Stimulated activated CD8-positive, alpha-beta memory T cell treated with anti-CD3 and anti-CD28 coated beads, Interleukin-12 subunit alpha, Interleukin-12 subunit beta, amount 100 ng/mL, for 24 hours (primary cell): ENCODE measurements around the gene PLXNC1.
A peak's percentile ranks its signal among the peaks of the same experiment; 100 is the strongest.

Source experiments
- DNase-seq: peaks from one replicate; pipeline ENCODE4 v3.0.0-alpha.2; 2020; ENCODE audit errors: extremely low read depth

PLXNC1 gene

GRCh38 chr12:94239332-94239993 is 91.1 kb downstream of the PLXNC1 start:
- DNase-seq: no peak

GRCh38 chr12:94240171-94240570 is 91.8 kb downstream of the PLXNC1 start:
- no peak for DNase-seq

- no peak for DNase-seq
Observed at GRCh38 chr12:94242901-94243300, 94.5 kb downstream of the PLXNC1 start.

- DNase-seq: no peak
Observed at GRCh38 chr12:94244165-94245133, 96.1 kb downstream of the PLXNC1 start.

- DNase-seq: no peak
Observed at GRCh38 chr12:94245631-94246383, 97.4 kb downstream of the PLXNC1 start.

- DNase-seq: no peak
Observed at GRCh38 chr12:94247246-94247645, 98.9 kb downstream of the PLXNC1 start.

- DNase-seq: no peak
Observed at GRCh38 chr12:94248582-94248981, 100.2 kb downstream of the PLXNC1 start.

GRCh38 chr12:94250130-94250529 is 101.8 kb downstream of the PLXNC1 start:
- DNase-seq: no peak

- DNase-seq: no peak
Observed at GRCh38 chr12:94254270-94254669, 105.9 kb downstream of the PLXNC1 start.

GRCh38 chr12:94255006-94255405 is 106.6 kb downstream of the PLXNC1 start:
- no peak for DNase-seq

GRCh38 chr12:94255428-94255827 is 107.1 kb downstream of the PLXNC1 start:
- no peak for DNase-seq

- DNase-seq: no peak
Observed at GRCh38 chr12:94258593-94258992, 110.2 kb downstream of the PLXNC1 start.

- DNase-seq: no peak
Observed at GRCh38 chr12:94260017-94260416, 111.6 kb downstream of the PLXNC1 start.

- no peak for DNase-seq
Observed at GRCh38 chr12:94260717-94261116, 112.3 kb downstream of the PLXNC1 start.

- no peak for DNase-seq
Observed at GRCh38 chr12:94261119-94261518, 112.7 kb downstream of the PLXNC1 start.

GRCh38 chr12:94261786-94262185 is 113.4 kb downstream of the PLXNC1 start:
- DNase-seq: no peak

GRCh38 chr12:94262228-94263010 is 114.0 kb downstream of the PLXNC1 start:
- peak; percentile 31 for DNase-seq

- peak; percentile 35 for DNase-seq
Observed at GRCh38 chr12:94263011-94263811, 114.8 kb downstream of the PLXNC1 start.

GRCh38 chr12:94263905-94264561 is 115.7 kb downstream of the PLXNC1 start:
- DNase-seq: no peak
